Measurements from ENCODE around the gene NUMA1.

DNA sequence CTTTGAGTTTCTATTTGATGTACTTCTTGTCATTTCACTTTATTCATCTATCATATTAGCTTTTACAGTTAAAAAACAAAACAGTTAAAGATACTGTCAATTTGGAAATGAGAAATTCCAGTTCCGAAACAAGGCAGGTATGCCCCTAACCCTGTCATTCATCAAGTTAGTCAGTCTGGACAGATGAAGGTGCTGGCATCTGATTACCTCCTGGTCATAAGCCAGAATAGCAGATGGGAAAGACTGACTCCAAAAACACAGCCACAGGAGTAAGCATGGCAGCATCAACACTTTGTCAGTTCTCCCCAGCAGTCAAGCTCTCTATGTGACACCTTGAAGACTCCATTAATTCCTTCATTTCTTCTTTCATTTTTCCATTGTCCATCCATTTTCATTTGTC lies 4.6 kb upstream of the NUMA1 start:
- TF ChIP-seq, protein P1, sequence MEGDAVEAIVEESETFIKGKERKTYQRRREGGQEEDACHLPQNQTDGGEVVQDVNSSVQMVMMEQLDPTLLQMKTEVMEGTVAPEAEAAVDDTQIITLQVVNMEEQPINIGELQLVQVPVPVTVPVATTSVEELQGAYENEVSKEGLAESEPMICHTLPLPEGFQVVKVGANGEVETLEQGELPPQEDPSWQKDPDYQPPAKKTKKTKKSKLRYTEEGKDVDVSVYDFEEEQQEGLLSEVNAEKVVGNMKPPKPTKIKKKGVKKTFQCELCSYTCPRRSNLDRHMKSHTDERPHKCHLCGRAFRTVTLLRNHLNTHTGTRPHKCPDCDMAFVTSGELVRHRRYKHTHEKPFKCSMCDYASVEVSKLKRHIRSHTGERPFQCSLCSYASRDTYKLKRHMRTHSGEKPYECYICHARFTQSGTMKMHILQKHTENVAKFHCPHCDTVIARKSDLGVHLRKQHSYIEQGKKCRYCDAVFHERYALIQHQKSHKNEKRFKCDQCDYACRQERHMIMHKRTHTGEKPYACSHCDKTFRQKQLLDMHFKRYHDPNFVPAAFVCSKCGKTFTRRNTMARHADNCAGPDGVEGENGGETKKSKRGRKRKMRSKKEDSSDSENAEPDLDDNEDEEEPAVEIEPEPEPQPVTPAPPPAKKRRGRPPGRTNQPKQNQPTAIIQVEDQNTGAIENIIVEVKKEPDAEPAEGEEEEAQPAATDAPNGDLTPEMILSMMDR (IDR thresholded peaks at IDR 0.05), result no peak
- TF ChIP-seq POLR2A (IDR thresholded peaks at IDR 0.05), result no peak
